HepG2 (cell line): ENCODE measurements around the gene MPHOSPH8. TPM values are rescaled to one million over a fixed set of nuclear protein-coding genes. Genes with fewer than 3 reads are reported as not detected.

Experiments used
- AGO2 ChIP-seq: fragments of 200-400 bp; formaldehyde crosslinking; optimal IDR thresholded peaks from 2 replicates; pipeline ENCODE3; 2017; ENCODE audit warnings: mild to moderate bottlenecking, low read depth, low read length, moderate library complexity
- E2F2 ChIP-seq: sonication (generic); formaldehyde crosslinking; IDR thresholded peaks from 2 replicates; pipeline ENCODE4 v1.4.0; 2020; ENCODE audit warnings: missing genetic modification reagents, borderline replicate concordance
- FOXJ3 ChIP-seq: sonication (generic); formaldehyde crosslinking; IDR thresholded peaks from 2 replicates; pipeline ENCODE4 v1.4.0; 2020; ENCODE audit warnings: missing genetic modification reagents, mild to moderate bottlenecking, borderline replicate concordance
- GATAD2A ChIP-seq: IDR thresholded peaks from 2 replicates; pipeline ENCODE4 v1.6.1; 2016
- HNRNPUL1 ChIP-seq: fragments of 200-400 bp; formaldehyde crosslinking; IDR thresholded peaks from 2 replicates; pipeline ENCODE4 v1.6.1; 2017; ENCODE audit warnings: low read depth, mild to moderate bottlenecking, low read length, moderate library complexity
- LCORL ChIP-seq, 2 experiments: fragments of 450-650 bp in 1 of 2; sonication (generic) in 1 of 2; formaldehyde crosslinking in 1 of 2; IDR thresholded peaks; 2 replicates each; pipeline versions ENCODE4 v1.5.0 to v1.6.1; 2017 to 2020; ENCODE audit warnings: antibody characterized with exemption in 1 of 2, missing genetic modification reagents in 1 of 2
- MEF2D ChIP-seq: sonication (generic); formaldehyde crosslinking; IDR thresholded peaks from 2 replicates; pipeline ENCODE4 v1.5.1; 2020; ENCODE audit warnings: mild to moderate bottlenecking, missing genetic modification reagents
- MLX ChIP-seq: IDR thresholded peaks from 2 replicates; pipeline ENCODE4 v1.6.1; 2016
- NR1H2 ChIP-seq: sonication (generic); formaldehyde crosslinking; IDR thresholded peaks from 2 replicates; pipeline ENCODE4 v1.8.1; 2022; ENCODE audit warnings: low read depth, missing genetic modification reagents, borderline replicate concordance
- RARA ChIP-seq: IDR thresholded peaks from 2 replicates; pipeline ENCODE4 v1.6.1; 2016; ENCODE audit warnings: missing genetic modification reagents, missing compliant biosample characterization
- RBFOX2 ChIP-seq: fragments of 200-400 bp; formaldehyde crosslinking; IDR thresholded peaks from 2 replicates; pipeline ENCODE4 v1.6.1; 2017; ENCODE audit warnings: low read depth, mild to moderate bottlenecking, low read length
- SOX6 ChIP-seq, 2 experiments: fragments of 450-650 bp in 1 of 2; sonication (generic) in 1 of 2; formaldehyde crosslinking in 1 of 2; IDR thresholded peaks; 2 replicates each; pipeline versions ENCODE4 v1.4.0 to v1.6.1; 2017 to 2020; ENCODE audit warnings: antibody characterized with exemption in 1 of 2, mild to moderate bottlenecking in 1 of 2, missing genetic modification reagents in 1 of 2
- WIZ ChIP-seq: sonication (generic); formaldehyde crosslinking; IDR thresholded peaks from 2 replicates; pipeline ENCODE4 v1.5.1; 2020; ENCODE audit warnings: mild to moderate bottlenecking, missing genetic modification reagents
- ZMYM3 ChIP-seq: sonication (generic); formaldehyde crosslinking; IDR thresholded peaks from 2 replicates; pipeline ENCODE4 v1.5.1; 2020; ENCODE audit warnings: mild to moderate bottlenecking, missing genetic modification reagents
- ZNF121 ChIP-seq: sonication (generic); formaldehyde crosslinking; IDR thresholded peaks from 2 replicates; pipeline ENCODE4 v1.5.0; 2020; ENCODE audit warnings: mild to moderate bottlenecking, missing genetic modification reagents
- ZNF180 ChIP-seq: sonication (generic); formaldehyde crosslinking; IDR thresholded peaks from 2 replicates; pipeline ENCODE4 v1.4.0; 2020; ENCODE audit warnings: low read depth, missing genetic modification reagents, borderline replicate concordance
- ZNF263 ChIP-seq: sonication (generic); formaldehyde crosslinking; IDR thresholded peaks from 2 replicates; pipeline ENCODE4 v1.4.0; 2020; ENCODE audit warnings: missing genetic modification reagents
- ZNF501 ChIP-seq: sonication (generic); formaldehyde crosslinking; IDR thresholded peaks from 2 replicates; pipeline ENCODE4 v1.5.1; 2020; ENCODE audit warnings: mild to moderate bottlenecking, moderate library complexity, missing genetic modification reagents
- ZNF746 ChIP-seq: sonication (generic); formaldehyde crosslinking; IDR thresholded peaks from 2 replicates; pipeline ENCODE4 v1.8.0; 2022; ENCODE audit warnings: mild to moderate bottlenecking, missing genetic modification reagents
- ZSCAN31 ChIP-seq: sonication (generic); formaldehyde crosslinking; IDR thresholded peaks from 2 replicates; pipeline ENCODE4 v1.5.0; 2020; ENCODE audit warnings: low read depth, mild to moderate bottlenecking, missing genetic modification reagents
- polyA plus RNA-seq, 8 experiments: library from polyadenylated mRNA; depleted of rRNA in 3 of 8; stranded (reverse) in 7 of 8; unstranded in 1 of 8; fragments of >200 nt; fragmentation: Illumina TruSeq in 4 of 8; extraction: Trizol in 4 of 8; gene quantifications; 2 replicates each; pipeline versions ENCODE4 v1.2.1 to v1.2.3, GENCODE V29; 2011 to 2016; ENCODE audit warnings: low read depth in 4 of 8, missing spikeins in 1 of 8, mixed read lengths in 1 of 8; ENCODE audit not compliant: insufficient read depth in 1 of 8
- total RNA-seq, 5 experiments: library from RNA; depleted of rRNA; stranded (reverse); fragments of >200 nt; fragmentation: Illumina TruSeq; extraction: Trizol; gene quantifications; 2 replicates each; pipeline ENCODE4 v1.2.3, GENCODE V29; 2016; ENCODE audit warnings: low read depth in 1 of 5
- TF ChIP-seq, protein P1 (sequence below): sonication (generic); formaldehyde crosslinking; IDR thresholded peaks from 2 replicates; pipeline ENCODE4 v1.5.0; 2020; ENCODE audit warnings: mild to moderate bottlenecking, missing genetic modification reagents

The MPHOSPH8 gene
- total and polyA plus RNA-seq, 2 of the 13 experiments (the other 11 are each of a cell fraction or from before 2014, with no cell fraction given), result 17.3 to 20.9 TPM

- TF ChIP-seq AGO2 (no peak), WIZ (CRISPR knock-in tag) (0 out of 2 replicates have a peak, but pooled peaks have one; percentile 49), FOXJ3 (CRISPR knock-in tag) (peak; percentile 56; the same call in 1 of the 2 replicates), ZNF121 (CRISPR knock-in tag) (peak; percentile 97), HNRNPUL1 (no peak), ZMYM3 (CRISPR knock-in tag) (peak; percentile 97), RARA (CRISPR knock-in tag) (peak; percentile 90), LCORL (IDR thresholded peaks at IDR 0.05) (no peak), LCORL (CRISPR knock-in tag; IDR thresholded peaks at IDR 0.05) (0 out of 2 replicates have a peak, but pooled peaks have one; percentile 30), GATAD2A (CRISPR knock-in tag) (peak; percentile 94), MEF2D (peak; percentile 85; the same call in 1 of the 2 replicates), ZNF263 (CRISPR knock-in tag) (peak; percentile 68; the same call in 1 of the 2 replicates), SOX6 (IDR thresholded peaks at IDR 0.05) (no peak), SOX6 (CRISPR knock-in tag; IDR thresholded peaks at IDR 0.05) (peak; percentile 94), ZSCAN31 (no peak), NR1H2 (CRISPR knock-in tag) (no peak), RBFOX2 (no peak), ZNF746 (CRISPR knock-in tag) (no peak), MLX (CRISPR knock-in tag) (peak; percentile 91), ZNF180 (no peak), ZNF501 (CRISPR knock-in tag) (peak; percentile 46; the same call in 1 of the 2 replicates), E2F2 (CRISPR knock-in tag) (no peak)
- TF ChIP-seq, protein P1, sequence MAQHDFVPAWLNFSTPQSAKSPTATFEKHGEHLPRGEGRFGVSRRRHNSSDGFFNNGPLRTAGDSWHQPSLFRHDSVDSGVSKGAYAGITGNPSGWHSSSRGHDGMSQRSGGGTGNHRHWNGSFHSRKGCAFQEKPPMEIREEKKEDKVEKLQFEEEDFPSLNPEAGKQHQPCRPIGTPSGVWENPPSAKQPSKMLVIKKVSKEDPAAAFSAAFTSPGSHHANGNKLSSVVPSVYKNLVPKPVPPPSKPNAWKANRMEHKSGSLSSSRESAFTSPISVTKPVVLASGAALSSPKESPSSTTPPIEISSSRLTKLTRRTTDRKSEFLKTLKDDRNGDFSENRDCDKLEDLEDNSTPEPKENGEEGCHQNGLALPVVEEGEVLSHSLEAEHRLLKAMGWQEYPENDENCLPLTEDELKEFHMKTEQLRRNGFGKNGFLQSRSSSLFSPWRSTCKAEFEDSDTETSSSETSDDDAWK (CRISPR knock-in tag), result no peak
Observed at GRCh38 chr13:19596960-19597361, 36.5 kb upstream of the MPHOSPH8 start (continued).
